DND-41 (cell line): Measurements from ENCODE around the gene CALY.

Source experiments
- CTCF ChIP-seq: IDR thresholded peaks from 2 replicates; pipeline ENCODE4 v1.5.1; 2012; ENCODE audit warnings: borderline replicate concordance, low read length, moderate library complexity, mild to moderate bottlenecking; ENCODE audit not compliant: poor library complexity, severe bottlenecking; ENCODE audit errors: extremely low read depth
- EZH2 ChIP-seq: IDR thresholded peaks from 3 replicates; pipeline ENCODE4 v1.6.1; 2012; ENCODE audit warnings: borderline replicate concordance, low read depth, mild to moderate bottlenecking, moderate library complexity, low read length, inconsistent platforms; ENCODE audit not compliant: severe bottlenecking

GRCh38 chr10:133379152-133379800, 42.6 kb upstream of the CALY start, which contains the start of gene PAOX:
- TF ChIP-seq EZH2 (no peak), CTCF (no peak)
